Heart right ventricle (tissue), 16 donors: ENCODE data around the gene USPL1. TPM values are rescaled to one million over a fixed set of nuclear protein-coding genes. Genes with fewer than 3 reads are reported as not detected.
"Not testable (repeated sequence)": the region's sequence is repeated elsewhere in the genome, so short reads cannot be mapped to it uniquely, and the experiment has no call there.

Experiments
- ATAC-seq, 8 donors: fragments of 200-7000 bp; cut with Tn5 transposase; one replicate each; pipeline ENCODE4 v1.9.1; 2020; ENCODE audit warnings: mild to moderate bottlenecking in 8 of 8, moderate library complexity in 8 of 8, moderate number of reproducible peaks in 1 of 8
- DNase-seq, 2 donors: peaks; one replicate each; pipeline ENCODE4 v3.0.0-alpha.2; 2020
- H3K27ac ChIP-seq, 10 donors: fragments of 200-600 bp; sonication (generic) in 2 of 10; one replicate each; pipeline versions ENCODE4 v1.5.0 to v1.8.0; 2020 to 2022; ENCODE audit warnings: mild to moderate bottlenecking in 3 of 10
- H3K27me3 ChIP-seq, 7 donors: fragments of 200-600 bp; one replicate each; pipeline ENCODE4 v1.8.0; 2021 to 2022; ENCODE audit warnings: mild to moderate bottlenecking in 2 of 7
- H3K36me3 ChIP-seq, 9 donors: fragments of 200-600 bp; sonication (generic) in 1 of 9; one replicate each; pipeline versions ENCODE4 v1.5.0 to v1.8.0; 2020 to 2022; ENCODE audit warnings: mild to moderate bottlenecking in 2 of 9
- H3K4me1 ChIP-seq, 9 donors: fragments of 200-600 bp; sonication (generic) in 1 of 9; one replicate each; pipeline versions ENCODE4 v1.5.0 to v1.8.0; 2020 to 2022; ENCODE audit warnings: mild to moderate bottlenecking in 4 of 9
- H3K4me3 ChIP-seq, 10 donors: fragments of 200-600 bp; sonication (generic) in 2 of 10; one replicate each; pipeline versions ENCODE4 v1.5.0 to v1.8.0; 2020 to 2022; ENCODE audit warnings: mild to moderate bottlenecking in 7 of 10, moderate library complexity in 2 of 10
- H3K9me3 ChIP-seq, 11 donors: fragments of 200-600 bp in 10 of 11; sonication (generic) in 2 of 11; one replicate each; pipeline versions ENCODE4 v1.5.0 to v1.8.0; 2013 to 2022; ENCODE audit warnings: mild to moderate bottlenecking in 2 of 11, control low read depth in 1 of 11, moderate library complexity in 1 of 11
- CTCF ChIP-seq, 9 donors: fragments of 200-600 bp; sonication (generic) in 2 of 9; IDR thresholded peaks; one replicate each; pipeline versions ENCODE4 v1.5.0 to v1.8.0; 2021 to 2022; ENCODE audit warnings: antibody characterized with exemption in 9 of 9, mild to moderate bottlenecking in 5 of 9, moderate library complexity in 1 of 9
- WGBS, 2 donors: extraction: QIAGEN DNeasy Blood & Tissue Kit; methylation state at CpG; one replicate each; pipeline ENCODE4 v1.1.7; 2013; ENCODE audit warnings: inconsistent platforms in 1 of 2; 5-methylcytosine and 5-hydroxymethylcytosine counted together
- intact Hi-C, 10 donors: fragments of 100-400 bp; cut with DNase I; formaldehyde crosslinking; loops; one replicate each; pipeline versions ENCODE4 v1.11.1 to v1.14.2; 2022
- polyA plus RNA-seq, 2 donors: library from polyadenylated mRNA; stranded (reverse); fragments of 200-250 nt; gene quantifications; one replicate each; pipeline ENCODE4 v1.2.3, GENCODE V29; 2013
- total RNA-seq, 10 donors: library from RNA; stranded (reverse); fragmentation: NEBNext Ultra II Directional in 3 of 10; extraction: Animal tissue kit (Norgen Biotek cat#: 25700) in 3 of 10; gene quantifications; one replicate each; pipeline versions ENCODE4 v1.2.1 to v1.2.4, GENCODE V29; 2021 to 2023
- donor health status: Arrhythmogenic right ventricular cardiomyopathy.
- donor health status: ischemic (EF 13 %, LVEDD 7.1; RV severe dilation, severe dysfunction).
- donor health status: healthy with polysubstance abuse.
- donor health status: DM: no; HTN: yes; CAD: no.
- donor health status: DM: no; HTN: no; CAD: no.
- donor health status: ischemic (EF 25% LVEDD 6.9; RV normal size, moderate dysfunction).
- donor health status: ischemic (EF 25% LVEDD 5.7; RV mildly dilated, moderate dysfunction).
- donor health status: healthy.
- donor health status: DM: yes; HTN: yes; CAD: no.
- donor health status: Ischemic cardiomyopathy.
- donor health status: ischemic (EF 35%, LVEDD 5.7; RV mildly dilated, moderate dysfunction).
- donor health status: nonischemic (EF 11% LVEDD 7.7; RV severe dilation, severe dysfunction).
- donor health status: DM: yes; HTN: yes; CAD: no.
- donor health status: PGD.
- donor health status: ischemic (EF 29% LVEDD 5.4; RV normal size, mild dysfunction).
- donor health status: nonischemic (EF 23%, LVEDD 6.1; RV moderate dilation, normal function).

The USPL1 gene
- total and polyA plus RNA-seq, 12 donors = 4.9 to 10.6 (median 9.7) TPM

GRCh38 chr13:30587739-30588138 is 30.0 kb upstream of the USPL1 start:
- ATAC-seq = no peak
- no peak for DNase-seq
- H3K27me3 ChIP-seq = no peaks in the 10 kb centered on the region
- peaks cover 0 to 3% (median 0%) of the 10 kb centered on the region in 9 donors for H3K4me1 ChIP-seq
- no peak overlapping the region for H3K4me3 ChIP-seq
- H3K36me3 ChIP-seq = no peaks in the 10 kb centered on the region
- intact Hi-C loops = loop anchor here in 1 of 10 donors (10.0 kb wide), 1 partner anchor 453 kb away; no protein-coding TSS in a partner anchor
- no peak for TF ChIP-seq CTCF (IDR thresholded peaks at IDR 0.05)
- no peak overlapping the region for H3K27ac ChIP-seq
- no peaks in the 10 kb centered on the region for H3K9me3 ChIP-seq

GRCh38 chr13:30593001-30593400 is 24.7 kb upstream of the USPL1 start:
- Histone ChIP-seq H3K27me3 (no peaks in the 10 kb centered on the region), H3K4me1 (no peaks in the 10 kb centered on the region), H3K9me3 (no peaks in the 10 kb centered on the region), H3K36me3 (no peaks in the 10 kb centered on the region), H3K27ac (no peak overlapping the region), H3K4me3 (no peak overlapping the region)
- WGBS, 2 donors = 88 to 93% methylated on average over 2 of the region's 2 CpGs
- DNase-seq (no peak), ATAC-seq (no peak)
- intact Hi-C loops = no loop called here
- TF ChIP-seq CTCF (IDR thresholded peaks at IDR 0.05) = no peak

GRCh38 chr13:30600496-30600895 is 17.2 kb upstream of the USPL1 start:
- H3K27ac ChIP-seq = no peak overlapping the region
- WGBS, 2 donors = 94 to 99% methylated on average over 3 of the region's 3 CpGs
- H3K9me3 ChIP-seq = no peaks in the 10 kb centered on the region
- H3K27me3 ChIP-seq = no peaks in the 10 kb centered on the region
- ATAC-seq (no peak), DNase-seq (no peak)
- no peaks in the 10 kb centered on the region for H3K4me1 ChIP-seq
- intact Hi-C loops = no loop called here
- H3K36me3 ChIP-seq = no peaks in the 10 kb centered on the region
- no peak for TF ChIP-seq CTCF (IDR thresholded peaks at IDR 0.05)
- no peak overlapping the region for H3K4me3 ChIP-seq

DNA sequence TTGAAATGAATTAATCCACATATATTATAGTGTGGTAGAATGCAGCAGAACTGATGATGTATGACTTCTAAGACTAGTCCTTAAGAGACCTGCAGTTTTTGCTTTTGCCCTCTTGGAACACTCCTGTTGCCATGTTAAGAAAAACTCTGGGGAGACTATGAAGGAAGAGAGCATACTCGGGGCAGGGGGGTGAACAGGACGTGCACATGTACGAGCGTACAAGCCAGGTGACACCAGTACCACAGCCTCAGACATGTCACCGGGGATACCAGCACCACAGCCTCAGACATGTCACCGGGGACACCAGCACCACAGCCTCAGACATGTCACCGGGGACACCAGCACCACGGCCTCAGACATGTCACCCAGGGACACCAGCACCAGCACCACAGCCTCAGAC is 15.9 kb upstream of the USPL1 start:
- Histone ChIP-seq H3K9me3 (no peaks in the 10 kb centered on the region), H3K27me3 (no peaks in the 10 kb centered on the region), H3K36me3 (no peaks in the 10 kb centered on the region), H3K4me1 (no peaks in the 10 kb centered on the region), H3K4me3 (no peak overlapping the region), H3K27ac (no peak overlapping the region)
- 88 to 90% methylated on average over 8 of the region's 8 CpGs for WGBS, 2 donors
- DNase-seq (no peak), ATAC-seq (no peak)
- no peak for TF ChIP-seq CTCF (IDR thresholded peaks at IDR 0.05)
- intact Hi-C loops = no loop called here

- H3K36me3 ChIP-seq = no peaks in the 10 kb centered on the region
- H3K27me3 ChIP-seq = no peaks in the 10 kb centered on the region
- H3K9me3 ChIP-seq = no peaks in the 10 kb centered on the region
- intact Hi-C loops = no loop called here
- H3K4me1 ChIP-seq = peaks cover 0 to 18% (median 7%) of the 10 kb centered on the region in 9 donors
- ATAC-seq (no peak), DNase-seq (no peak)
- no peak overlapping the region for H3K4me3 ChIP-seq
- WGBS, 2 donors = 94 to 98% methylated on average over 7 of the region's 7 CpGs
- TF ChIP-seq CTCF (IDR thresholded peaks at IDR 0.05) = no peak
- H3K27ac ChIP-seq = no peak overlapping the region
Observed at GRCh38 chr13:30605052-30605451, 12.7 kb upstream of the USPL1 start.

GRCh38 chr13:30607186-30607585 is 10.5 kb upstream of the USPL1 start:
- peaks cover 0 to 18% (median 7%) of the 10 kb centered on the region in 9 donors for H3K4me1 ChIP-seq
- DNase-seq, H3K36me3 ChIP-seq, ATAC-seq, intact Hi-C loops, H3K27me3 ChIP-seq, H3K4me3 ChIP-seq, H3K9me3 ChIP-seq: not testable (repeated sequence)
- 90 to 91% methylated on average over 6 of the region's 6 CpGs for WGBS, 2 donors
- peak overlapping the region in 1 of 10 donors; percentile 5 for H3K27ac ChIP-seq
